COR-L47 (cell line): ENCODE measurements around the gene MAPK8.

Experiments used
- DNase-seq: peaks from one replicate; lab custom pipeline; 2025; lab: John Stamatoyannopoulos, UW

MAPK8 gene

DNA sequence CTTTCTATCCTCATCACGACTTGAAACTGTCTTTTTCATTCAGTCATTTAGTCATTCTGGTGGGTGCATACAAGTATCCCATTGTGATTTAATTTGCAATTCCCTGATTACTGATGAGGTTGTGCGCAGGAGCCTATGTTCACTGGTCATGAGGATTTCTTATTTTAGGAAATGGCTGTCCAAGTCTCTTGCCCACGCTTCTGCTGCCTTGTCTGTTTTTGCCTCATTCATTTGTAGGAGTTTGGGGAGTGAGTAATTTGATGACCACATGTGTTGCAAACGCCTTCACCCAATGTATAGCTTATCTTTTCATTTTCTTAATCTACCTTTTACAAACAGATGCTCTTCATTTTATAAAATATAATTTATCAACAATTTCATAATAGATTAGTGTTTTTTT lies 171.1 kb downstream of the MAPK8 start:
- DNase-seq, result no peak

DNA sequence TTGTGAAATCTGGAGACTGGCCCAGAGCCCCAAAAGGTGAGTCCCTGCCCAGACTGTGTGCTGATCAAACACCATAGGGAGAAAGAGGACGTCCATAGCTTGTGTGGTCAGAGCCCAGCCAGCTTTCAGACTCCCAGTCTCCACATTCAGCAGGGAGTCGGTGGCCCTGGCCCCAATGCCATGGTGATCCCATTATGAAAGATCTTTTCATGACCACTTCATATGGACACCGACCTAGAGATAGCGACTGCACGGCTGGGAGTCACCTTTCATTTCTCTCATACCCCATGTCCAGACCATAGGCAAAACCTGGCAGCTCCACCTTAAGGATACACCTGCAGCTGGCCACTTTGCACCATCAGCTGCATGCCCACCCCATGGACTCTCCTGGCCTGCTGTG lies 172.0 kb downstream of the MAPK8 start:
- no peak for DNase-seq

DNA sequence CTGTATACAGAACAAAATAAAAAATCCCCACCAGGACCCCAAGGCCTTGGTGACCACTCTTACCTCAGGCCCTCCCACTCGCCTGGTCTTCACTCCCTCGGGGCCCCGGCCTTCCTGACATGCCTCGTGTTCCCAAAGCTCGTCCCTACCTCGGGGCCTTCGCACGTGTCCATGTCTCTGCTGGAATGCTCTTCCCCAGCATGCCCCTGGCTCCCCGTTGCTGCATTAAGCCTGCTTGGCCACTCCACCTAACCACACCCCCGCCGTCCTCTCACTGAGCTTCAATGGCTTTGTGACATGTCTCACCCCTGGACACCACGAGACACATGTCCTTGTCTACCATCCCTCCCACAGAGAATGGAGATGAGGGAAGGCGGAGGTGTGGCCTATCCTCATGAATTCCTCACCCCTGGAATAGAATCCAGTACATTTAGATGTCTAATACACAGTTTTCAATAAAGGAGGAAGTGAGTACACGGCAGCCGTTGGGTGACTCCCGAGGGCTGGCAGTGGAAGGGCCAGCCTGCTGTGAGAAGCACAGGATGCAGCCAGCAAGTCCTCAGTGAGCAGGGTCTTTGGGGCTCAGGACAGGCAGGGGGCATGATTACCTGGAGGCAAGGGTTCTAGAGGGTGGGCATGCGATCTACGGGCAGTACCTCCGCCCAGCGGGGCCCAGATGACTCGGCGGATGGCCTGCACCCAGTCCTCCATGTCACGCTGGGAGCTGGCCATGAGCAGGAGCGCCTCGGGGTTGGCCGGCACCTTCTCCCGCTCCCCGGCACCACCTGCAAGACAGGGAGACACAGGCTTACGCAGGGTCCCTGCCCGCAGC lies 172.7 kb downstream of the MAPK8 start:
- DNase-seq, result no peak

DNA sequence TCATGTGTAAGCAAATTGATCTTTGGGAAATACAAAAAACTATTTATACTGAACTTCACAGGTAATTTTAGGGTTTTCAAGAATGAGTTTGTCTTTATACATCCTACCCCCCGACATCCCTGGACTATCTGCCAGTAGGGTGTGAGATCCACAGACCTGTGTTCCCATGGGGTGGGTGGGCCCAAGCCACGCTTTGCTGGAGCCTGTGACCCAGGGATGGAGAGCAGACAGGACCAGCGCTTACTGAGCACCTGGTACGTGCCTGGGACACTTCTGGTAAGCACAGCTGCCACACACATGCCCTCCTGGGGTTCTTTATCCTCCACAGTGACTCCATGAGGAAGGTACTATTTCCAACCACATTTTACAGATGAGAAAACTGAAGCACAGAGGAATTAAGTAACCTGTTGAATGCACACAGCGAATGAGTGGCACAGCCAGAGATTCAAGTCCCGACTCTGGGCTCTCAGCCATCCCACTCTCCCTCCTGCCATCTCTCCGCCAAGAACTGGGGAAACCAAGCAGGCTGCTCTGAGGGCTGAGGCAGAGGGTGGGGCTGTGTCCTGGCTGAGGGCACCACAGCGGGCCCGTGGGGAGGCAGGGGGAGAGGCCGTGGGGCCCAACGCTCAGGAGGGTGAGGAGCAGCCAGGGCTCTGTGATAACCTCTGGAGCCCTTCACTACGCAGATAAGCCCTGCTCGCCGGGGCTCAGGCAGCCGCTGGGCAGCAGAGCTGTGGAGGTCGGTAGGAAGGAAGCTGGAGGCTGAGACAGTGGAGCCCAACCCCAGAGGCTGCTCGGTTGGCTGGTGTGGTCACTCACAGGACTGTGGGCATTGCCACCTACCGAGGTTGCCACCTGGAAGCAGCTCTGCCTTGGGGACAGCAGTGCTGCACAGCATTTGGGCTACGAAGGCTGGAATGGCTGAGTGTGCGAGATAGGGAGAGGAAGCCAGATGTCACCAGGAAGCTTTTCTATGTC lies 174.2 kb downstream of the MAPK8 start:
- no peak for DNase-seq

DNA sequence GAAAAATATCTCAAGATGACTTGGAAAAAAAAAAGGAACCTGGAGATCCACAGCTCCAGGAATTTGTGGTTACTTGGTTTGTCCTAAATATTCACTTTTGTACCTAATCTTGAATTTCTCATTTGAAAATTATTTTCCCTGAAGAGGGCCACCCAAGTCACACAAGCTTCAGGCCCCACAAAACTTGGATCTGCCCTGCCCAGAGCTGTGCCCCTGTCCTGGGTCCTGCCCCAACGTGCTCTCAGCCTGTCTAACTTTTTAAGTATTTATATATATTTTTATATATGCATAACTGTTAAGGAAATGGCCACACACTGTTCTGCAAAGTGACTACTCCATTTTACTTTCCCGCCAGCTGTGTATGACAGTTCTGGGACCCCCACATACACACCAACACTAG lies 174.9 kb downstream of the MAPK8 start:
- no peak for DNase-seq

DNA sequence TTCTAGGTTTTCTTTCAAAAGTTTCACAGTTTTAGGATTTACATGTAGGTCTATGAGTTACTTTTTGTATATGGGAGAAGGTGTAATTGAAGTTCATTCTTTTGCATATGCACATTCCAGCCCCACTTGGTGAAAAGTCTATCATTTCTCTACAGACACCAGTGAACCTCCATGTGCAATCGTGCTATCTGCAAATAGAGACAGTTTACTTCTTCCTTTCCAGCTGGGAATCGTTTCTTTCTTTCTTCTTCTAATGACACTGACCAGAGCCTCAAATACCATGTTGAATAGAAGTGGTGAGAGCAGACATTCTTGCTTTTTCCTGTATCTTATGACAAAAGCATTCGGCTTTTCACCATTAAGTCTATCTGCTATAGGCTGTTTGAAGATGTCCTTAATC lies 175.7 kb downstream of the MAPK8 start:
- DNase-seq, result no peak

DNA sequence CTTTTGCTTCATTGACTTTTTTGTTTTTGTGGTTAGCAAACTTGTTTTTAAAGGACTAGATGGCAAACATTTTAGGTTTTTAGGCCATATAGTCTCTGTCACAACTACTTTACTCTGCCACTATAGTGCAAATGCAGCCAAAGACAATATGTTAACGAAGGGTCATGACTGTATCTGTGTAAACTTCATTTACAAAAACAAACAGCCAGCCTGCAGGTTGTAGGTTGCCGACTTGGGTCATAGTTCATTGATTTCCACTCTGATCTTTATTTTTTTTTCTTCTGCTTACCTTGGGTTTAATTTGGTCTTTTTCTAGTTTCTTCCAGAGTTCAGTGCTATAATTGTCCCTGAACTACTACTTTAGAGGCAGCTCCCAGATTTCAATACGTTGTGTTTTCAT lies 178.4 kb downstream of the MAPK8 start:
- no peak for DNase-seq

GRCh38 chr10:48485711-48486110 lies 179.2 kb downstream of the MAPK8 start:
- DNase-seq, result no peak

DNA sequence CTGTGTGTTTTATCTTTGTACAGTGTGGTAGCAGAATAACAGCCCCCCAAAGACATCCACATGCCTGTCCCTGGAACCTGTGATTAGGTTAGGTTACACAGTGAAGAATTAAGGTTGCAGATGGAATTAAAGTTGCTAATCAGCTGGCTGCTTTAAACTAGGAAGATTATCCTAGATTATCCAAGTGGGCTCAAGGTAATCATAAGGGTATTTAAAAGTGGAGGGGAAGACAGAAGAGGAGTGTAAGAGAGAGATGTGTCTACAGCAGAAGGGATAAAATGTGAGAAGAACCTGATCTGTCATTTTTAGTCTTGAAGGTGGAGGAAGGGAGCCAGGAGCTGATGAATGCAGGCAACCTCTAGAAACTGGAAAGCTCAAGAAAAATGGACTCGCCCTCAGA lies 180.8 kb downstream of the MAPK8 start:
- no peak for DNase-seq
